GM21367 (cell line): ENCODE data around the gene NDUFAB1.
"Not testable (repeated sequence)": the region's sequence is repeated elsewhere in the genome, so short reads cannot be mapped to it uniquely, and the experiment has no call there.

Source experiments
- ATAC-seq: cut with Tn5 transposase; IDR thresholded peaks from one replicate; pipeline ENCODE4 v1.9.1; 2021; ENCODE audit not compliant: unreplicated experiment

NDUFAB1 gene

DNA sequence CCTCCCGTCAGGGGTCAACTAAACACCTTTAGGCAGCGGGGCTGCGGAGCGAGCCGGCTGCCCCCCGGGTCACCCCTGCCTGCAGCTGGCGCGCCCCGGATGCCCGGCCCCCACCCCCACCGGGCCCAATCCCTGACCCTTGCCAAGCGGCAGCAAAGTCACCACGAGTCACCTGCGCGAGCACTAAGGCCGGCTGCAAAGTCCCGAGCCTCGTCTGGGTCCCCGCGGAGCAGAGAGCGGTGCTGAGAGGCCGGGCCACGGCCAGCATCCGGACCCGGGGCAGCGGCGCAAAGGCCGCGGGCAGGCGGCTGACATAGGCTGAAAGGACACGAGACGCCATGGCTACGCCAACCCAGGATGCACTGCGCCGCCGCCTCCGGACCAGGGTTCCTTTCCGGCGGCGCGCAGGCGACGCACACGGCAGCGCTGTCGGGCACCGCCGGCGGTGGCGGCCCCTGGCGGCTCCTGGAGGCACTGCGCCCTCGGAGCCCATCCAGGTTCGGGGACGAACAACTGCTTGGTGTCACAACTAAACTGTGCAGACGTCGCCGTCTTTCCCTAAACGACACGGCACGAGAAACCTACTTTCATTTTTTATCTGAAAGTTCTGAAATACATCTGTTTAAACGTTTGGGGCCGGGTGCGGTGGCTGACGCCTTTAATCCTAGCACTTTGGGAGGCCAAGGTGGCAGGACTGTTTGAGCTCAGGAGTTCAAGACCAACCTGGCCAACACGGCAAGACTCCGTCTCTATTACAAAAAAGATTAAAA, at the start of gene NDUFAB1:
TSS of gene NDUFAB1 (minus strand) at position 366 of the 770 bp plus-strand sequence. CDS start at position 340, 26 bp downstream.
- peak; percentile 75 for ATAC-seq

DNA sequence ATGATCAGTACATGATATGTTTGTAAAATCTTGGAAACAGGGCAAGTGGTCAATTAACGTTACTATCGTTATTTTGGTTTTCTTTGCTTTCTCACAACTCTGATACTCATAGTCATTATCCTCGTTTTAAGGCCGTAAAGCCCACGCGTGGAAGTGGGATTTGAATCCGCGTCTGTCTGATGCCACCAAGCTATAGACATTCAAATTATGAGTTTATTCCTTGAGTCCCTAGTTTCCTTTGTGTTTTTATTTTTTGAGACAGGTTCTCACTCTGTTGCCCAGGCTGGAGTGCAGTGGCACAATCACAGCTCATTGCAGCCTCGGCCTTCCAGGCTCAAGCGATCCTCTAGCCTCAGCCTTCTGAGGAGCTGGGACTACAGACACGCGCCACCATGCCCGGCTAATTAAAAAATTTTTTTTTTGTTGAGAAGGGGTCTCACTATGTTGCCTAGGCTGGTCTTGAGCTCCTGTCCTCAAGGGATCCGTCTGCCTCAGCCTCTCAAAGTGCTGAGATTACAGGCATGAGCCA, 46.2 kb upstream of the NDUFAB1 start:
- no peak for ATAC-seq

DNA sequence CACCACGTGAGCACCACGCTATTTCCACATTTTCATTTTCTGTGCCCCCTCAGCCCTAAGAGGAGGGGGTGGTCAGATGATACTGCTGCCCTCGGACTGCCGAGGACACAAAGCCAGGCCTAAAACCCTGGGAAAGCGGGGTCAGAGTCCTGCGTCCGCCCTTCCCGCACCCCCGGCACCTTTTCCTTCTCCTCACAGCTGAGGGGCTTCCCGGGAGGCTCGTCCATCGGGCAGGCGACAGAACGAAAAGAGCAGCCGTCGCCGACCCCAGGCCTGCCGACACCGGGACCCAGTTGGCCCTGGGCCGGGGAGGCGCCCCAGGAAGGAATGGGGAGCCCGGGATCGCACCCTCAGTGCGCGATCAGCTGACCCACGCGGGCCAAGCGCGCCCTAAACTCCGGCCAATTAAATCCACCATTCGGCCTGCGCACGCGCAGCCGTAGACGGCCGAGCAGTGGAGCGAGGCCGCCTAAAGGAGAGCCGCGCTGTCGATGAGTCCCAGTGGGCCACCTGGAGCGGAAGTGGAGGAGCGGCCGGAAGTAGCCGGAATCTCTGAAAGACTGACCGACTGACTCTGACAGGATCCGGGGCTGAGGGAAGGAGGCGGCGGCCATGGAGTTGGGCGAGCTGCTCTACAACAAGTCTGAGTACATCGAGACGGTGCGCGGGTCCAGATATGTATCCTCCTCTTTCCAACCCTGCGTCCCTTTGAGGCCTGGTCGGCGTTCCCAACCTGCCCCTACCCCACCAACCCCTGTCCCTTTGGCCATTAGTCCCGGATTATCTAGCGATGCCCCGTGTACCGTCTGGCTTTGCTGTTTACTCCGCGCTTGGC, 45.0 kb upstream of the NDUFAB1 start, which contains the start of the genes DCTN5 and PALB2:
TSS of gene DCTN5 (plus strand) at position 536 of the 835 bp plus-strand sequence. CDS start at position 613, 77 bp downstream.
TSS of gene PALB2 (minus strand) at position 380 of the 835 bp plus-strand sequence. CDS start at position 227, 153 bp downstream.
- peak; percentile 94 for ATAC-seq

DNA sequence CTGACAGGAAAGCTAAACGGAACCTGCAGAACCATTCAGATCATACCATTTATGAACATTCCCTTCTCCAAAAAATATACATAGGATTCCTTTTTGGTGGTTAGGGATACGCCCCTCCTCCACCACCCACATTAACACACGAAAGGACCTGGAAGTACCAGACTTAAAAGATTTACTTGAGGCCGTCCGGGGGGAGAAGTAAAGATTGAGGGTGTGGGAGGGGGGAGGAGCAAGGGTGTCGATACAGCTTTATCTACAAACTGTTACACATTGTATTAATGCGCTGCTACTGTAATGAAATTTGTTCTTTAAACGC, 44.5 kb upstream of the NDUFAB1 start:
- ATAC-seq: no peak

DNA sequence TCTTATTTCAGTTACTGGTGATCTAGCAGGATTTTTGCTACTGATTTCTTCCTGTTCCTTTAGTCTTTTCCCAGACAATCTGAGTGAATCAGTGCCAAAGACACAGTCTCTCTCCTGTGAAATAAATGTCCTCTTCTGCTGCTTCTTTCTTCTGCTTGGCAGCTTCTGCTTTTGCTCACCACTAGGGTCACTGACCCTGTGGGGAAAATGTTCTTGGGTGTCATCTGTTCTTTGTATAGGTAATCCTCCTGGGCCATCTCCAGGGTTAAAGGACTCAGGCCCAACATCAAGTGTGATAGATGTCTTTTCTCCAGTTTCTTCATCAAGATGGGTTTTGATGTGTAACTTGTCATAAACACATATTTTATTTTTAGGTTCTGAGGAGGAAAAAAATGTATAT, 39.8 kb upstream of the NDUFAB1 start:
- ATAC-seq: no peak

DNA sequence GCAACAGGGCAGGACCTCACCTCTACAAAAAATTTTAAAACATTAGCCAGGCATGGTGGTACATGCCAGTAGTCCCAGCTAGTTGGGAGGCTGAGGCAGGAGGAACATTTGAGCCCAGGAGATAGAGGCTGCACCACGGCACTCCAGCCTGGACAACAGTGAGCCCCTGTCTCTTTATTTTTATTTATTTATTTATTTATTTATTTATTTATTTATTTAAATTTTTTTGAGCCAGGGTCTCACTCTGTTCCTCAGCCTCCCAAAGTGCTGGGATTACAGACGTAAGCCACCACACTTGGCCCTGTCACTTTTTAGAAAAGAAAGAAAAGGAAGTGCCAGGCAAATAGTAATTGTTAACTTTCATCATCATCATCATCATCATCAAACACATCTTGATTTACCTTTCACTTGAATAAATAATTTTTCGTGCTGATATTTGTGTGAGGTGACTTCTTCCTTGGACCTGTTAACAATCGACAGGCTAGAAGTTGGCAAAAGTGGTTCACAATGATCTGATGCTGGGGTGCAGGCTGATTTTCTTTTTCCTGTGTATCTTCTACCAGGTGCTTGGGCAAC, 38.4 kb upstream of the NDUFAB1 start:
- ATAC-seq: no peak

DNA sequence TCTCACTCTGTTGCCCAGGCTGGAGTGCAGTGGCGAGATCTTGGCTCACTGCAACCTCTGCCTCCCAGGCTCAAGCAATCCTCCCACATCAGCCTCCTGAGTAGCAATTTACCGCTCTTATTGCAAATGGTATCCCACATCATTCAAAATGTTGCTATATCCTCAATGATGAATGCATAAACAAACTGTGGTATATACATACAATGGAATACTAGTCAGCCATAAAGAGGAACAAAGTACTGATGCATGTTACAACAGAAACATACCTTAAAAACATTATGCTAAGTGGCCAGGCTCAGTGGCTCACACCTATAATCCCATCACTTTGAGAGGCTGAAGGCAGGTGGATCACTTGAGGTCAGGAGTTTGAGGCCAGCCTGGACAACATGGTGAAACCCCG, 35.8 kb upstream of the NDUFAB1 start:
- ATAC-seq: not testable (repeated sequence)

DNA sequence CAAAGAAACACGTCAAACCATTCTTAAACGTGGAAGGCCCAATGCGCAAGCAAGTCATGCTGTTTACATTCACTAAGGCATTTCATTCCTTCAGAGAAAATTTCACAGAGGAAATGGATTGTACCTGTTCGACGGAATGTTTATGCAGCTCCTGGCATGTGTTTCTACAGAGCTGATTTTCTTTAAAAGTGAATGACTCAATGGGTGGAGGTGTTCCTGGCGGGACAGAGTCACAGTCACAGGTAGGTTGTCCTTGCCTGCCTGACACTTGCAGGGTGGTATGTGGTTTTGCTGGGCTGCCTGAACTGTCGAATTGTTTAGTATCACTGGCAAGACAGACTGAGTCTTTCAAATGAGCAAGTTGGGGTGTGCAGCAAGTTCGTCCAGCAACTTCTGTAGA, 33.4 kb upstream of the NDUFAB1 start:
- ATAC-seq: no peak

DNA sequence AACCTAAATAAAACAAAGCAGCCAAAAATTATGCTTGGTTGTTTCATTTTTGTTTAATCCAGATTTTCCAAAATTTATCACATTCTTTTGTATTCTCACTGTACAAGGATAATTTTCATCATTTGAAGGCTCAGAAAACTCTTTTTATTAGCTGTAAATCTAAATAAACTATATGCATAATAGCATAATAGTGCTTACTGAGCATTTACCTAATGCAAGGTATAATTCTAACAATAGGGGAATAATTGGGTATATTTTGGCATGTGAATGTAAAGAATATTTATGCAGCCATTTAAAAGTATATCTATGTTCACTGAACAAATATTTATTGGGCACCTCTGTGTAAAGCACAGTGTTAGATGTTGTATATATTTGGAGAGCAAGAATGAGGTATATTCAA, 28.0 kb upstream of the NDUFAB1 start:
- no peak for ATAC-seq

DNA sequence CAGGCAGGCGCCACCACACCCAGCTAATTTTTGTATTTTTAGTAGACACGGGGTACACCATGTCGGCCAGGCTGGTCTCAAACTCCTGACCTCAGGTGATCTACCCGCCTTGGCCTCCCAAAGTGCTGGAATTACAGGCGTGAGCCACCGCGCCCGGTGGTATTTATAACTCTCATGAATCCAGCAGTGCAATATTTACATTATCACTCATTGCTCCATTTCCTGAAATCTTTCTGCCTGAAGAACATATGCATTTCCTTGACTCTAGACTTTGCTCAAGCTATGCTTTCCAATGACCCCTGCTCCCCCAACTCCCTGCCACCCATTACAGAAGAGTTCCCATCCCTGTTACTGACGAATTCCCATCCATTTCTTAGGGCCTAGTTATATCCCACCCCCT, 19.7 kb upstream of the NDUFAB1 start:
- ATAC-seq: no peak

DNA sequence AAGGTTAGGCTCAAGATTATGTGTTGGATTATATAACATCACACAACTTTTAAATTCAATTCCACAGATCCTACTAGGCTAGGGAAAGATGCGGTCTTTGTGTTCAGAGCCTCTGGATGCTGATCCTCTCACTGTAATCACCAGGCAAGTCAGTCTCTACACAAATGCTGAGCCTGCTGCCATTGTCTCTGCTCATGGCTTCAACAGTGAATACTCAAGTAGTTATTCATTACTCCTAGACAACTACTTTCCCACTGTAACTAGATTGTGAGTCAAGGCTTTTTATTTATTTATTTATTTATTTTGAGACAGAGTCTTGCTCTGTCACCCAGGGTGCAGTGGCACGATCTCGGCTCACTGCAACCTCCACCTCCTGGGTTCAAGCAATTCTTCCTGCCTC, 15.8 kb upstream of the NDUFAB1 start:
- no peak for ATAC-seq

DNA sequence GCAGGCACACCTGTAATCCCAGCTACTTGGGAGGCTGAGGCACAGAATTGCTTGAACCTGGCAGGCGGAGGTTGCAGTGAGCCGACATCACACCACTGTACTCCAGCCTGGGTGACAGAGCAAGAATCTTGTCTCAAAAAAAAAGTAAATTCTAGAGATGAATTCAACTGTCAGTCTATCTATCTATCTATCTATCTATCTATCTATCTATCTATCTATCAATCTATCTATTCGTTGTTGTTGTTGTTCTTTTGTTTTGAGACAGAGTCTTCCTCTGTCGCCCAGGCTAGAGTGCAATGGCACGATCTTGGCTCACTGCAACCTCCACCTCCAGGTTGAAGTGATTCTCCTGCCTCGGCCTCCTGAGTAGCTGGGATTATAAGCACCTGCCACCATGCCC, 14.8 kb upstream of the NDUFAB1 start:
- ATAC-seq: not testable (repeated sequence)

DNA sequence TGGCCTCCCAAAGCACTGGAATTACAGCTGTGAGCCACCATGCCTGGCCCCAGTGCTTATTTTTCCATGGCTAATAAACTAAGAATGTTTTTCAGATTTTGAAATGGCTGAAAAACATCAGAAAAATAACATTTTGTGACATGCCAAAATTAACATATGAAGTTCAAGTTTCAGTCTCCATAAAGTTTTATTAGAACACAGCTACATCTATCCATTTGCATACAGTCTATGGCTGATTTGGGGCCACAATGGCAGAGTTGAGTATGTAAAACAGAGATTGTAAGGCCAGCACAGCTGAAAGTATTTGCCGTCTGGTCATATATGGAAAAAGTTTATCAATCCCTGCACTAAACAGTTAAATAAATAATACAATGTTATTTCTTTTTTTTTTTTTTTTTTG, 13.8 kb upstream of the NDUFAB1 start:
- no peak for ATAC-seq

DNA sequence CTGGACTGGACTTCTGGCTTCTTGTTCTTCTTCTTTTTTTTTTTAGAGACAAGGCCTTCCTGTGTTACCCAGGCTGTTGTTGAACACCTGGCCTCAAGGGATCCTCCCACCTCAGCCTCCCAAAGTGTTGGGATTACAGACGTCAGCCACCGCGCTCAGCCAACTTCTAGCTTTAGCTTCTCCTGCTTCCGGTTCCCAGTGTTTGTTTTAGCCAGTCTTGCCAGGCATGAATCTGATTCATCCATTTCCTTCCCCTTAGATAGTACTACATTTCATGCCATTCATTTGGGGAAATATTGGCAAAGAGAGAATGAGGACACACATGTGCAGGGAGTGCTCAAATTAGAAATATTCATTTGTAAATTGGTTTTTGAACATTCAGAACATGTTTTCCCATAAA, 12.1 kb upstream of the NDUFAB1 start:
- no peak for ATAC-seq

DNA sequence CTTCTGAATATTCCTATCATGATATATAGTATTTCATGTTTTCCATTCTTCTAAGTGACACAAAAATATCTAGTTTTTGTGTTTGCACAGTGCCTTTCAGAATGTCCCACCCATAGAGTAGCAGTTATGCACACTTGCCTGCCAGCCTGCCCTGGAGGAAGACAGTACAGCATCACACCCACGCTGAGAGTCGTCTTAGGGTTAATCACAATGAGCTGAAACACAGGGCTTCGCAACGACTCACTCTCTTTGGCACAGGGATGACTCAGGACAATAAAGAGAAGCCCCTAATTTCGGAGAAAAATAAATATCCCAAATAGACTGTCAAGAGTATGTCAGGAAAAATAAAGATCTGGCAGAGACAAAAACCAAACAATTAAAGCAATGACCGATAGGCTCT, 11.6 kb upstream of the NDUFAB1 start:
- no peak for ATAC-seq

DNA sequence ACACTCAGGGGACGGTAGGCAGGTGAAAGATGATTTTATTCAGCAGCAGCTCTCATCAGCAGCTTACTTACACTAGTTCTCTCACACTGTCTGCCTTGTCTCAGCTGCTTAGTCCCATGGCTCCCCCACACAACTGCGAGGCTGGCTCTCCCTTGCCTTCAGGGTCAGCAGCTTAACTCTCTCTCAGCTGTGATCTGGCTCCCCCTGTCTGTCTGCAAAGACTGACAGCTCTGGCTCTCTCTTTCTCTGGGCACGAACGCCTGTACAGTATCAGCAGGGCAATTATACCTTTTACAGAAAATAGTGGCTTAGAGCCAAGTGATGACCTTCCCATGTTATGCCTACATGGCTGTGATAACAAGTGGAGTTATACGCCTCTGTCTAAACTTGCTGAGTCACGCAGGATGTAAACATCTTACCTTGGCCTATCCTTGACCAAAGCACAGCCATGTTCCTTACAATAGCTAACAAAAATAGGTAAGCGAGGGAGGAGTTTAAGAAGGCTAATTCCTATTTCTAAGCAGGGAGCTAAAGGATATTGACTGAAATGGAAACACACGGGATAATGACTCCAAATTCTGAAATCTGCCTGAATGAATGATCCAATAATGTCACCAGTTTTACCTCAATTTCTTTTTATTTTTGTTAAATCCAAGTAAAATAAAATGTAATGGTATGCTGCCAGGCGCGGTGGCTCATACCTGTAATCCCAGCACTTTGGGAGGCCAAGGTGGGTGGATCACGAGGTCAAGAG, 1.1 kb upstream of the NDUFAB1 start:
- no peak for ATAC-seq

DNA sequence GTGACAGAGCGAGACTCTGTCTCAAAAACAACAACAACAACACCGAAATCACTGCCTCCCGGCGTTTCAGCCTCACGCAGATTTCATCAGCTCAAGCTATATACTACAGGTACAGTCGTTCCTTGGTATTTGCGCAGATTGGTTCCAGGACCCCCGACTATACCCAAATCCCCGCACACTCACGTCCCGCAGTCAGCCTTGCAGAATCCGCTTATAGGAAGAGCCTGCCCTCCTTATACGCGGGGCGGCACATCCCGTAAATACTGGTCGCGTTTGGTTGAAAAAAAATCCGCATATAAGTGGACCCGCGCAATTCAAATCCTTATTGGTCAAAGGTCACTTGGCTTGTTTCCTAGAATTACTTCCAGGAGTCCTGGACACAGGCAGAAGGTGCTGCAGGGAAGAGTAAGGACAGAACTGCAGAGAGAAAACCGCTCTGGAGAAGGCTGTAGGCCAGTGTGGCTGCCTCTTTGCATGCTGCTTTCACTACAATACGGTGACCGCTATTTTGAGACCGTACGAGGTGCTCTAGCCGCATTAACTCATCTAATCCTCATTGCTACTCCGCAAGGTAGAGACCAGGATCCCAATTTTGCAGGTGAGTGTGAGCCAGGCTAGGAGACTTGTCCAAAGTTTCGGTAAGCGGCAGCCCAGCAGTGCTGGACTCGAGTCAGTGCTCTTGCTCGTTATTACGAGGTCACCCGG, 718 bp downstream of the NDUFAB1 start:
- no peak for ATAC-seq

DNA sequence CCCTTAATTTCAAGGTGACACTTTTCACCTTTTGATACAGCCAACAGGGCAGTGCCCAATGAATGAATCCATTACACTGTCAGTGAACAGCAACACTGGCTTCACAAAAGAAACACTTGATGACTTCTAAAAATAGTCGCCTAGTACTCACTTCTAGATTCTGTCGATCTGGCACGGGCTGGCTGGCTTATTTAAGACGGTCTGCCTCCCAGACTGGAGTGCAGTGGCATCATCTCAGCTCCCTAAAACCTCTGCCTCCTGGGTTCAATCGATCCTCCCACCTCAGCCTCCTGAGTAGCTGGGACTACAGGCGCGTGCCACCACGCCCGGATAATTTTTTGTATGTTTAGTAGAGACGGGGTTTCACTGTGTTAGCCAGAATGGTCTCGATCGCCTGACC, 1.9 kb downstream of the NDUFAB1 start:
- no peak for ATAC-seq

DNA sequence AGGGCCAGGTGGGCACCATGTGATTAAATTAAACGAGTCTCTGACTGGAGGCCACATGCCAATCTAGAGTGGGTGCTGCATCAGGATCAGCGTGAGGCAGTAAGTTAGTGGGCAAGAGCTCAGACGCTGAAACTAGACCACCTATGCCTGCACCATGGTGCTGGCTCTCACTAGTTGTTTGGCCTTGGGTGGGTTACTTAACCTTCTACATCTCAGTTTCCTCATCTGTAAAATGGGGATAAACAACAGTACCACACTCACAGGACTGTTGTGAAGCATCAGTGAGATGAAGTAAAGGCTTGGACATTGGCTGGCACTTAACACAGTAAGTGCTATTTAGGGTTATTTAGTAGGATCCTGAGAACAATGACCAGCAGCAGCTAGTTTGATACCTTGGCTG, 5.9 kb downstream of the NDUFAB1 start:
- no peak for ATAC-seq

DNA sequence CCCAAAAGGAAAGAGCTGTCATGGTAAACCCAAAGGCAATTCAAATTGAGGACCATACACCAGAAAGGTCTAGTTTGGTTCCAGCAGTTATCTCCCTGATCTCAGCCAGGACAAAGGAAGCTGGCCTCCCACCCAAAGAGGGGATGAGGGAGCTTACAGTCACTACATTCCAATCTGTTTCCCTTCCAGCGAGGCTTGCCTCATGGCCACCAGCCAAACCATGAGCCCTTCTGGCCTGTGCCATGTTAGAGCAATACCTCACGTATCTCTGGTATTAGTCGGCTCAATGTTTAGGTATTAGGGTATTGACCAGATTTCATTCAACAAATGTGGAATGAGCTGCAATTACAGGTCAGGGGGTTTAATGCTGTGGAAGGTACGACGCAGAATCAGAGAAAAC, 8.4 kb downstream of the NDUFAB1 start:
- ATAC-seq: no peak
